GM21825 (cell line): ENCODE results near the gene FLNB.

Experiments
- ATAC-seq: cut with Tn5 transposase; IDR thresholded peaks from one replicate; pipeline ENCODE4 v1.9.1; 2021; ENCODE audit warnings: mild to moderate bottlenecking, moderate library complexity; ENCODE audit not compliant: unreplicated experiment

Gene FLNB

GRCh38 chr3:58130591-58130990, 122.4 kb downstream of the FLNB start:
- no peak for ATAC-seq

DNA sequence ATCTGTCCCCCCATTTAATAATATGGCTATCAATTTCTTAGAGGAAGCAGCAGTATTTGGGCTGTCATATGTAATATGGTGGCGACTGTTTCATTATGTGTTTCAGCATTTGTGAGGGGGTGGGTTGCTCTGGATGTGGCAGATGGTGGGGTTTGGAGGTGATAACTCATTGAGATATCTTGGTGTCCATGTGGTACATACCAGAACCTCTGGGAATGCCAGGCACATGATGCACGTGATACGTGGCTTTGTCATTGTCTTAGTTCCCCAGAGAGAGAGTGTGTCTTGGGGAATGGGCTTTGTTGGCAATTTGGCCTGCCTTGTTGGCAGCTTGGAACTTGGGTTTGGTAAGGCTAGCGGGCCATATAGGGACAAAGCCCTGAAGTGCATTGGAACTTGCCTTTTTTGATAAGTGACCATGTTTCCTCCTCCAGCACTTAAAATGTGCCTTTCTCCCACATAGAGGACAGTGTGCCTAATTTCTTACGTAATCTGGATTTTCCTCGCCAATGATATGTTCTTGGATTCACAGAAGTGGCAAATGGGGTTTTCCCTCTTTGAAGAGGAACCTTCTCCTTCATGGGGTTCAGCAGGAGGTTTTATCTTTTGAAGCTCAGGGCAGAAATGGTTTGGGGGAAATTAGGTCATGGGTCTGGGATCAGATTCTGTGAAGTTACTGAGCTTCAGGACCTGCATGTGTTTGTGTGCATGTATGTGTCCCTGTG, 123.0 kb downstream of the FLNB start:
- no peak for ATAC-seq

- no peak for ATAC-seq
Observed at GRCh38 chr3:58132850-58133249, 124.6 kb downstream of the FLNB start.

GRCh38 chr3:58134468-58134867, 126.2 kb downstream of the FLNB start:
- no peak for ATAC-seq

DNA sequence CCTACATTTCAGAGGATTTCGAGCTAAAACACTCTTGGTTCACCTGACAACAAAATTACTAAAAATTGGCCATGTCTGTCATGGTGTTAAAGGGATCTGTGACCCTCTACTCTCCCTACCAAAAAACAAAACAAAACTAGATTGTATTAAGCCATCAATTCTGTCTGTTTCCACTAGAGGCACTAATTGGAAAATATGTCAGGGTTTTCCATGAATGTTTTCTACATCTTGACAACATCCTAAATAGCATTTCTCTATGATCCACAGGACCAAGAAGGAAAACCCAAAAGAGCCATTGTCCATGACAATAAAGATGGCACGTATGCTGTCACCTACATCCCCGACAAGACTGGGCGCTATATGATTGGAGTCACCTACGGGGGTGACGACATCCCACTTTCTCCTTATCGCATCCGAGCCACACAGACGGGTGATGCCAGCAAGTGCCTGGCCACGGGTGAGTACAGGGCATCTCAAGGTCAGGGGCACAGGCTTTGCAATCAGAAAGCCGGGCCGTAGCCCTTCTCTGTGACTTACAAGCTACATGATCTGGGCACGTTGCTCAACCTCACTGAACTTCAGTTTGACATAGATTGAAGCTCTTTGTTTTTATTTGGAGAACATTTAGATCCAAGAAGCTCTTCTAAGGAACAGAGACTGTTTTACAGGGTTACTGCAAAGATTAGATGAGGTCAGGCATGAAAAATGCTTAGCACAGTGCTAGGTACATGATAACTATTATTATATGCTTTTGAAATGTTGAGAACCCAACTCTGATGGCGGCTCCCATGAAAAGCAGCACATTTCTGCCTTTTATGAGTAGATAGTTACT, 127.7 kb downstream of the FLNB start:
- no peak for ATAC-seq

- ATAC-seq: no peak
Observed at GRCh38 chr3:58137306-58137705, 129.1 kb downstream of the FLNB start.

- no peak for ATAC-seq
Observed at GRCh38 chr3:58141766-58142345, 133.6 kb downstream of the FLNB start.

- no peak for ATAC-seq
Observed at GRCh38 chr3:58143417-58144055, 135.3 kb downstream of the FLNB start.

DNA sequence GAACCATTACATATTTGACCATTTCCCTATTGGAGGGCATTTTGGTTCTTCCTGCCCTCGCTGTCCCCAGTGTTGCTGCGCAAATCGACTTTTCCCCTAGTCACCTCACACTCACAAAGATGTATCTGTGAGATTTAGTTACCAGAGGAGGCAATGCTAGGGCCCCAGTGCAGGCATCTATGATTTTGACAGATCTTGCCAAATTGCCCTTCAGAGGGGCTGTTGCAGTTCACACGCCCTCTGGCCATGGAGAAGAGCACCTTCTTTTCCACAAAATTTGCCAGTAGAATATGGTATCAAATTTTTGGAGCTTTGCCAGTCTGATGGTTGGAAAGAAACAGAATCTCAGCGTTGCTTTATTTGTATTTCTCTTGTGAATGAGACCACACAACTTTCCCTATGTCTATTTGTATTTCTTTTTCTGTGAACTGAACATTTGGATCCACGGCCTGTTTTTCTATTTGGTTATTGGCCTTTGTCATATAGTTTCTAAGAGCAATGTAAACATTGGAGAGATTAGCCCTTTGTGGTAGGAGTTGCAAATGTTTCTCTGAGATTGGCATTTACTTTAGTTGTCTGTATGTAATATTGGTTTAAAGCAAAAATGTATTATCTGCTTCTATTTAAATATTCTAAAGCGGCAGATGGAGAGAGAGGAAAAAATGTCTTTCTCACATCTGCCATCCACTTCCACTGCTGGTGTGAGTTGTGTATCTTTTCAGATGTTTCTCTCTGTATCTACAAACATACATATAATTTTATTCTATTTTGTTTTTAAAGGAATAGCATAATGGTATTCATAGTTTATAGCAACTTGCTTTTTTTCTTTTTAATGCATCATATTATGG, 136.5 kb downstream of the FLNB start:
- ATAC-seq: no peak

DNA sequence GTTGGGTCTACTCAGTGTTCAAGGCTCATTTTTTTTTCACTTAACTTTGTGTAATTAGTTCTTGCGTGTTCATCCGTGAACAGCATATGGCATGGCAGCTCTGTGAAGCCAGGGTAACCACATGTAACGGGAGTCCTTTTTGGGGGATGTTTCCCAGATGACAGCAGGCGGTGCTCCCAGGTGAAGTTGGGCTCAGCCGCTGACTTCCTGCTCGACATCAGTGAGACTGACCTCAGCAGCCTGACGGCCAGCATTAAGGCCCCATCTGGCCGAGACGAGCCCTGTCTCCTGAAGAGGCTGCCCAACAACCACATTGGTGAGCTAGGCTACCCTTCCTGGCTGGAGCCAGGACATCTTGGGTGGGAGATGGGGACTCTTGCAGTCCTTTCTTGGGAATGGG, 139.8 kb downstream of the FLNB start:
- ATAC-seq: no peak

- ATAC-seq: no peak
Observed at GRCh38 chr3:58150130-58150809, 142.0 kb downstream of the FLNB start.

DNA sequence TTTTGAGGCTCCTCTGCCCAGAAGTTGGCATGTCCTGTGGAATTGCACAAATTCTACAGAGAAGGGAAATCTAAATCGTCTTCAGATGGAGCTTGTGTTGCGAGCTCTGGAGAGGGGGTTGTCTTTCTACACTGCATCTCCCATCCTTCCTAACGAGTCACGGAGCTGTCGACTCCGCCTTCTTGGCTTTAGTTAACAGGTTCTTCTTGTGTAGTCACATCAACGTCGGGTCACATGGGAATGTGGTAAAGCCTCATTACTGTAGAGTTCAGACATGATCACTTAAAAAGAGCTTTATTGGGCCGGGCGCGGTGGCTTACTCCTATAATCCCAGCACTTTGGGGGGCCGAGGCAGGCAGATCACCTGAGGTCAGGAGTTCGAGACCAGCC, 142.6 kb downstream of the FLNB start:
- no peak for ATAC-seq

- ATAC-seq: no peak
Observed at GRCh38 chr3:58151637-58152036, 143.4 kb downstream of the FLNB start.

DNA sequence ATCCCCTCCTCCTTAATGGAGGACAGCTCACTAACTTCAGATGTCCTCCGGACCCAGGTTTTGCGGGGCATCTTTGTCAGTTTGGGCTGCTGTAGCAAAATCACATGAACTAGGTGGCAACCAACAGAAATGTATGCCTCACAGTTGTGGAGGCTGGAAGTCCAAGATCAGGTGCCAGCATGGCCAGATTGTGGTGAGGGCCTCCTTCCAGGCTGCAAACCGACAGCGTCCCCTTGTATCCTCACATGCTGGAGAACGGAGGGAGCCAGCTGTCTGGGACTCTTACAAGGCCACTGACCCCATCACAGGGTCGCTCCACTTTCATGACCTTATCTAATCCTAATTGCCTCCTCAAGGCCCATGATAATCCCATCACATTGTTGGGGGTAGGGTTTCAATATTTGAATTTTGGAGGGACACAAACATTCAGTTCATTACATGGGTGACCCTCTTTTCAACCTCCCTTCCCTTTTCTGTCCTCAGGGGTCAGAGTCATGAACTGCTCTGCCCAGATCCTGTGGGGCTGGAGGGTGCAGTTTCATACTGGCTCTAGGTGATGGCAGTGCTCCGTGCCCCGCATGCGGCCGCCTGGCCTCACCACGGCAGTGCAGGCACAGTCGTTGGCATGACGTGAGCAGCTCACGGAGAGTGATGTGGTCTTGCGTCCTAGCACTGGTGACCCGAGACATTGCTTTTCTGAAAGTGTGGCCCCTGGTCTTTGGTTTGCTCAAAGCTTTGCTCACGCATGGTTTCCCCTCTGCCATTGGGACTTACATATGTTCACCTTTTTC, 144.2 kb downstream of the FLNB start:
- ATAC-seq: no peak

- no peak for ATAC-seq
Observed at GRCh38 chr3:58153371-58153770, 145.1 kb downstream of the FLNB start.

GRCh38 chr3:58154626-58155449, 146.6 kb downstream of the FLNB start:
- no peak for ATAC-seq

GRCh38 chr3:58155838-58156237, 147.6 kb downstream of the FLNB start:
- ATAC-seq: no peak

GRCh38 chr3:58157700-58158099, 149.5 kb downstream of the FLNB start:
- ATAC-seq: no peak
